ENCODE results near the gene NFATC2. TPM values are rescaled to one million over a fixed set of nuclear protein-coding genes. Genes with fewer than 3 reads are reported as not detected.
"Not testable (repeated sequence)": the region's sequence is repeated elsewhere in the genome, so short reads cannot be mapped to it uniquely, and the experiment has no call there.

NFATC2 gene
- total RNA-seq, 1 donor from 2014 or later = 4.8 TPM

DNA sequence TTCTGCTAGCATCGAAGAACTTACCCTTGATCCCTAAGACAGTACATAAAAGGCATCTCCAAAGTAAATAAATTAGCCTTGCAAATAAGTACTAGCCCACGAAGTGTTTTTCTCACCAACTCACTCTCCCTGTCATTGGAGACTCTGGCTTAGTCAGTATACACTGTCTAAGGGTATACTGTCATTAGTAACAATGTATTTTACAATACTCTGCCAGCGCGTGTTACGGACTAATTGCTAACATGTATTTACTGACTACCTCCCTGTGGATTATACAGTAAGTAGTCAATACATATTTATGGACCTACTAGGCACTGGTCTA is 72.1 kb downstream of the NFATC2 start:
- DNase-seq = no peak

DNA sequence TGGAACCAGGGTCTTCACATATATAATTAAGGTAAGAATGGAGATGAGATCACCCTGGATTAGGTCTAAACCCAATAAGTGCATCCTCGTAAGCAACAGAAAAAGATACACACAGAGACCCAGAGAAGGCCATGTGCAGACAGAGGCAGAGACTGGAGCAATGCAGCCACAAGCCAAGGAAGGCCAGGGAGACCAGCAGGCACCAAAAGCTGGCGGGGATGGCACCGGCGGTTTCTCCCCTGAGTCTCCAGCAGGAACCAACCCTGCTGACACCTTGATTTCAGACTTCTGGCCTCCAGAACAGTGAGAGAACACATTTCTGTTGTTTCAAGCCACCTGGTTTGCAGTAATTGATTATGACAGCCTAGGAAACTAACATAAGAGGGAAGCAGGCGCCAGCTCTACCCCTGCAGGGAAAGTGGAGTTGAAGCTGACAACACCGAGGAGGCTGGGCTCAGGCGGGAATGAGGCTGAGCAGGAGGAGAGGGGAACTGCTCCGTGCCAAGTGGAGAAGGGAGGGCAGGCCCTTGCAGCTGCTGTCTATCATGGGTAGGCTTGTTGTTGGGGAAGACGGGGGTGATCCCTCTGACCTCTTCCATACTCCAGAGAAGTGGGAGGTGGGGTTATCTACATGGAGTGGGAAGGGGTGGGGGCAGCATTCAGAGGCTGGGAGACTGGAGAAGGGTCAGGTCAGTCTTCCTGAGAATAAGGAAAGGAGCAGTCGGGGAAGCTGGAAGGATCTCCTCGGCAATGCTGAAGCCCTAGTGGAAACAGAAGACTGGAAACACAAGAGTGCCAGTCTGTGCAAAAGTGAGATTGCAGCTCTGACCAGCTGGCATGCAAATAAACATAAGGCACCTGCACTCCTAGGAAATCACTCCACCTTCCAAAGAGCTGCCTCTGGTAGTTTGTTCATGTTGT is 72.7 kb downstream of the NFATC2 start:
- no peak for DNase-seq

DNA sequence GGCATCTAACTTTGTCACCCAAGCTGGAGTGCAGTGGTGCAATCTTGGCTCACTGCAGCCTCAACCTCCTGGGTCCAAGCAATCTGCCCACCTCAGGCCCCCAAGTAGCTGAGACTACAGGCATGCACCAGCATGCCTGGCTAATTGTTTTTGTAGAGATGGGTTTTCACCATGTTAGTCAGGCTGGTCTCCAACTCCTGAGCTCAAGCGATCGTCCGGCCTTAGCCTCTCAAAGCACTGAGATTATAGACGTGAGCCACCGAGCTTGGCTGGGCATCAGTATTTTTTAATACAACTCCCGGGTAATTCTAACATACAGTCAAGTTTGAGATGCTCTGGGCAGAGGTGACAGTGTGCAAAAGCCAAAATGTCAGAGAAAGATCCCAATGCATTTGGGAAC is 73.5 kb downstream of the NFATC2 start:
- no peak for DNase-seq

DNA sequence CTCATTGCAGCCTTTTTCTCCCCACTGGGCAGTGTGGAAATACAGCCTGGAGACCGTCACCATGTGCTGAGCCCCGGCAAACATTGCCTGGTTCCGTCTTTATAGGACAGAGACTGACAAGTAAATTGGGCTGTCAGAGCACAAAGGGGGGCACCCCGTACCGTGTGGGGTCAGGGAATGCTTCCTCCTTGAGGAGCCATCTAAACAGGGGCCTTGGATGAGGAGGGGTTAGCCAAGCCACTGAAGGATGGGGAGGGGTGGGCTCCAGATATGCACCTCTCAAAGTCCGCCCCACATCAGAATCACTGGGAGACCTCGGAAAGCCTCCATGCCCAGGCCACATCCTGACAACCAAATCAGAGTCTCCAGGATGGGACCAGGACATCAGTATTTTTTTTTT is 73.9 kb downstream of the NFATC2 start:
- DNase-seq = no peak

DNA sequence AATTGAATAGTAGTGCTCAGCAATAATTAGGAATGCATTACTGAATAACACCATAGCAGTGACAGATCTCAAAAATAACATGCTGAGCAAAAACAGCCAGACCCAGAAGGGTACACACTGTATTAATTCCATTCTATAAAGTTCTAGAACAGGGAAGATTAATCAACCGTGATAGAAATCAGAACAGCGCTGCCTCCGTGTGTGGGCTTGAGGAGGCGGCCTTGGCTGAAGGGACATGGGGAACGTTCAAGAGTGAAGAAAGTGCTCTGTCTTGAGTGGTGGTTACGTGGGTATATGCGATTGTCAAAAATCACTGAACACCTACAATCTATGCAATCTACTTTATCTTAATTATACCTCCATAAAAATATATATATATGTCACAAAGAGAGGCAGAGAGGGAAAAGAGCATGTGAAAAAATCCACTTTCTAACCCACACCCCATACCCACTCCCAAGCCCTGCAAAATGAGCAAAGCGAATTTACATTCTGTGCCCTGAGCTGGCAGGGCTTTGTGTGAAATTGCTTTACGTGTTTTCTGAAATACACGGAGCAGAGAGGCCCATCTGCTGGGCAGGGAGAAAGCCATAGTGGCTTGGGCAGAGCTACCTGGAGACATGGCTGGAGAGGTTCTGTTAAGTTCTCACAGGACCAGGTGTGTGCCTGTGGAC is 74.4 kb downstream of the NFATC2 start:
- DNase-seq = no peak

DNA sequence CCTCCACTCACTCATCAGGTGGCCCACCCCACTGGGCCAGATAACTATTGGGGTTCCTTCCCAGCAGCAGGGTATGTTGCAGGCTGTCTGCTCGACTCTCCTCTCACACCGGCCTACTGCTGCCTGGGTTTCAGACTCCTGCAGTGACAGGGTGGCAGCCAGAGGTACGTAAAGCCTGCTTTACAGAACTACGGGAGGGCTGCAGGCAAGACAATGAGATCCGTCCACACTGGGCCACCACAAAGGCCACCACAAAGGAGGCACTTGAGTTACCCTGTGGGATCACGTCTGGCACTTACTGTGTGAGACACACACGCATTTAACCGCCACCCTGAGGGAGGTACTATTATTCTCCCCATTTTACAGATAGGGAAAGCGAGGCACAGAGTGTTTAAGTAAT is 78.5 kb downstream of the NFATC2 start:
- no peak for DNase-seq

DNA sequence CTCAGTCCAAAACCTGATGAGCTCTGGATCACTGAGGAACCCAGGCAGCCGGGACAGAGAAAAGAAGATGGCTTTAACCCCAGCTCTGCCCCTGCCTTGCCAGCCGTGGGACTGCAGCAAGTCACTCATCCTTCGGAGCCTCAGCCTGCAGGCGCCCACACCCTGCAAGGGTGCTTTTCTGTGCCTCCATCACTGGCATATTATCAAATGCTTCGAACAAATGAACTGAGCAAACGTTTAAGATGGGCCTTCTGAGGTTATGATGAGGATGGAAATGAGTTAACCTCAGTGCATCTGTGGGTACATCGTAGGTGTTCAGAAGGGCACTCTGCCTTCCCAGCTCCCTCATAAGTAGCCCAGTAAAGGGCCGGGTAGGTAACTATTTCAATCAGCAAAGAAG is 79.0 kb downstream of the NFATC2 start:
- DNase-seq = no peak

DNA sequence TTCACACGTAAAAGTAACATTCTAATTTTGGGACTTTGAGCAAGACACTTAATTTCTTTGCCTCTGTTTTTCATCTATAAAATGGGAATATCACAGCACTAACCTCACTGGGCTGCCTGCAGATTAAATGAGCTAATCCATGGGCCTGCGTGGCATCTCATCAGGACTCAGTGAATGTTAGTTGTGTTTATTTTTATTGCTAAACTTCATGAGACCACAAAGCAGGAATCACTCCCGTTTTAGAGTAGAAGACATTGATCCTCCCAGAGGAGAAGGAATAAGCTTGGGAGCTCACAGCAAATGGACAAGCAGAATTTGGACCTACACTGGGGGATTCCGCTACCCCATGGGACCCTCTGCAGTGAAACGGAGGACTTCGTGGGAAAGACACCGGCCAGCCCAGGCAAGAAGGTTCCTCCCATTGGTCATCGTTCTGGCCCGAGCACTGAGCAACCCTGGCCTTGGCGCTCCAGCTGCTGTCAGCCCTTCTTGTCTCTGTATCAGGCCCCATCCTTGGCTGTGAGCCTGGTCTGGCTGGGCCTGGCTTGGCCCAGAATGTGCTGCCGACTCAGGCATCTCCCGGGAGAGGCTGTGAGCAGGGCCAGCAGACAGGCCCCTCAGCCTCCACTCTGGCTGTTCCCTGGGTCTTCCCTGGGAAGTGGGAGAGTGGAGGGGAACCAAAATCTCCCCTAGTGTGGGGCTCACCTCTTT is 79.8 kb downstream of the NFATC2 start:
- no peak for DNase-seq

DNA sequence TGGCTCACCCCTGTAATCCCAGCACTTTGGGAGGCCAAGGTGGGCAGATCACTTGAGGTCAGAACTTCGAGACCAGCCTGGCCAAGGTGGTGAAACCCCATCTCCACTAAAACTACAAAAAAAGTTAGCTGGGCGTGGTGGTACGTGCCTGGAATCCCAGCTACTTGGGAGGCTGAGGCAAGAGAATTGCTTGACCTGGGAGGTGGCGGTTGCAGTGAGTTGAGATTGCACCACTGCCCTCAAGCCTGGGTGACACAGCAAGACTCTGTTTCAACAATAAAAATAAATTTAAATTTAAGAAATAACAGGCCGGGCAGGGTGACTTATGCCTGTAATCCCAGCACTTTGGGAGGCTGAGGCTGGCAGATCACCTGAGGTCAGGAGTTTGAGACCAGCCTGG is 80.7 kb downstream of the NFATC2 start:
- DNase-seq = not testable (repeated sequence)

DNA sequence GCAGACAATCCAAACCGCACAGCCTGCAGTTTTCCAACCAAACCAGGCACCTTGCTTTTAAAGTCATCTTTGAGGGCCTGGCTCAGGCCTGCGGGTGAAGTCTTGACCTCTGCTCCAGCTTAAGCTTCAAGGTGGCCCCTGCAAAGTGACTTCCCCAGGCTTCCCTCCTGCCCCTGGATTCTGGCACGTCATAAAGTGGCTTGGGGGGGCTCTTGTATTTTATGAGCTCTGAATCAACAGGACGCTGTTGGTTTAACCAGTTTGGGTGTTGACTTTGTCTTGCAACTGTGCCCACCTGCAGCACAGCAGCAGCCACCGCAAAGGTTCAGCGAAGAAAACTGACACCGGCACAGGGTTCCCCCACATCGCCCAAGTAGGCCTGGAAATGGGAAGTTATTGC is 81.2 kb downstream of the NFATC2 start:
- no peak for DNase-seq

DNA sequence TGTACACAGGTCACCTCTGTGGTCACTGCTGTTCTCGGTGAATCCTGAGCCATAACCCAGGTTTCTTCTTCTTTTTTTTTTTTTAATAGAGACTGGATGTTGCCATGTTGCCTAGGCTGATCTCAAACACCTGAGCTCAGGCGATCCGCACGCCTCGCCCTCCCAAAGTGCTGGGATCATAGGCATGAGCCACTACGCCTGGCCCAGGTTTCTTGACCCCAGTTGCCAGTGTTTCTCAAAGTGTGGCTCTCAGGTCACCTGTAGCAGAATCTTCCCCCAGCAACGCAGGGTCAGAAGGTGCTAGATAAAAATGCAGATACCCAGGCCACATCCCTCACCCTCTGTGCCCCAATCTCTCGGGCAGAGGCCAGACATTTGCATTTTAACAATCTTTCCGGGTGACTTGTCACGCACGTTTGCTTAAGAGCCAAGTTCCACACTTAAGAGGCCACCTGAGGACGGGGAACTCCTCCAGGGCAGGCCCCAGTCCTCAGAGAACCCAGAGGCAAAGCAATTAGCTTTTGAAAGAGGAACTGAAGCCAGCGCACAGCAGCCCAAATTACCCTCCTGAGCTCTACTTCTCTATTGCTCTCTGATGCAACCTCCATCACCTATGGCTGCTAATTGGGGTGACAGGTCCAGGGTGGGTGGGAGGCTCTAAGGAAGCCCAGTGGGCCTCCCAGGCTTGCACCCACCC is 81.8 kb downstream of the NFATC2 start:
- no peak for DNase-seq

DNA sequence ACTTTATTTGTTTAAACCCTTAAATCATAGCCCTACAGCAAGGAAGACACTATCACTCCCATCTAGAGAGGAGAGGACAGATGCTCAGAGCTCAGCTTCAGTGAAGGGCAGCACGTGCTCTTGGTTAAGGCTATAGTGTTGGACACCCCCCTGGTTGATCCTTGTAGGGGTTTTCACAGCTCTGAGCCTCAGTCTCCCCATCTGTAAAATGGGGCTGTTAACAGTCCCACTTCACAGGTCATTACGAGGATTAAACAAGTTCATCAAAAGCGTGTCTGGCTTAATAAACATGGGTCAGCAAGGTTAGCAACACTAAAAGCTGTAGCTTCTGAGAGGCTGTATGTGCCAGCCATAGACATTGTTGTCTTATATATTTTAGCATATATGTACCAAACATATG is 82.4 kb downstream of the NFATC2 start:
- DNase-seq = no peak

DNA sequence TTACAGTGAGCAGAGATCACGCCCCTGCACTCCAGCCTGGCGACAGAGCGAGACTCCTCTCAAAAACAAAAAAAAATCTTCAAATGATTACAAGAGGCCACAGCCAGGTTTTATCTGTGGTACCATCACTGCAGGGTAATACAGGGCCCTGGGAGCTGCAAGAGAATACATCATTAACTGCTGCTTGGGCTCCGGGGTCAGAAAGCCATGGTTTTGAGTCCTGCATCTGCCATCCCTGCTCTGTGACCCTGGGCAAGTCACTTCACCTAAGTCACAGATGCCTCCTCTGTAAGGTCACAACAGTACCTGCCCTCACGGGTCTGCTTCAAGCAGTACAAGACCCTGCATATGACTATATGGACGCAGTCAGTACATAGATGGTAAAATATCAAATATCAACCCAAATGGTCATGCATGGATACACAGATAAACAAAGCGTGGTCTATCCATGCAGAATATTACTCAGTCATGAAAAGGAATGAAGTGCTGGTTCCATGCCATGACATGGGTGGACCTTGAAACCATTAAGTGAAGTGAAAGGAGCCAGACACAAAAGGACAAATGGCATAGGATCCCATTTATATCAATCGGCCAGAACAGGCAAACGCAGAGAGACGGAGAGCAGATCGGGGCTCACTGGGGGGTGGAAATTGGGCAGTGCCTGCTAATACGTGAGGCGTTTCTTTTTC is 83.6 kb downstream of the NFATC2 start:
- no peak for DNase-seq

DNA sequence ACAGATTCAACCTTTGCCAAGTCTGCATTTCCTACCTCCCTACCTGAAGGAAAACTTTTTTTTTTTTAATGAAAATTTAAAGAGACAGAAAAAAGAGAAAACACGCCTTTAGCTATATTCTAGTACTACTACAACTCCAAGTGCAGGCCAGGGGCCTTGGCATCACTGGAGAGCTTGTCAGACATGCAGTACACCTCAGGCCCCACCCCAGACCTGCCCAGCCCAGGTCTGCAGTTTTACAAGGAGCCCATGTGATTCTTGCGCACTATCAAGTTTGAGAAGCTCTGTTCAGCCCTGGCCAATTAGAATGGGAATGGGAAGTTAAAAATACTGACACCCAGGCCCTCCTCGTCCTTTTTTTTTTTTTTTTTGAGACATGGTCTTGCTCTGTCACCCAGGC is 85.0 kb downstream of the NFATC2 start:
- no peak for DNase-seq

DNA sequence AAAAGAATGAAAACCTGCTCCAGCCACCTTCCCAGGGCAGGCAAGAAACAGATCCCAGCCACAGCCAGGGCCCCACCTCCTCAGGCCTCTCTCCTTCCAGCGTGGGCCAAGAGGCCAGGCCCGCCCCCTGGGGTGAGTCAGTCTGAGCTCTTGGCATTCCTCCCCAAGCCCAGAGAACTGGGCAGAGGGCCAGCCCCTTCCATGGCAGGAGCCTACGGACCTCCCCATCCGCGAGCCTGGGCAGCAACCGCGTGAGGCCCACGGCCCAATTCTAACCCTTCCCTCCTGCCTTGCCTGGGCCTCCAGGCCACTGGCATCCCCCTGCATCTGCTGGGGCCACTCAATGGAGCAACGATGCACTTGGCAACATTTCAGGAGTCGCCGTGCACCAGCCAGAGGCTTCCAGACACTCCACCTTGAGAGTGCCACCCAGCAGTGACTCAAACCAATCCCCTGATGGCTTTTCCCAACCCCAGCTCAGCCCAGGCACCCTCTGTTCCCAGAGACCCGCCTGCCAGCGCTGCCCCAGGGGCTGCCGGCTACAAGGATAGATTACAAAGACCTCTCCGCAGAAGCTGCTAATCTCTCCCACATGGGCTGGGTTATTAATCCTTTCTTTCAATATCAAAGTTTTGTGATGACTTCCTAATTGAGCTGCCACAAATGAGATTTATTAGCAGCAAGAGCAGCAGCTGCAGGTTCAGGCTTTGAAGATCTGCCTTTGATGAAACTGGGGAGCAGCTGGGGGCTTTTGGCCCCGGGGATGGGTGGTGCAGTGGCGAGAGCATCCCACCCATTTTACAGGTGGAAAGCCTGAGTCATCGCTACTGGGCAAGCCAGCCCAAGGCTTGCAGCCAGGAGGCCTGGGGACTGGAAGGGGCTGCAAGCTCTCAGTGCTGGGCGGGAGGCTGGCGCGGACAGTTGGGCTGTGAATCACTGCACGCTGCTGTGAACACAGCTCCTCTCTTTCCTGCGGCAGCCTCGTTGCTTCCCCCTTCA is 85.7 kb downstream of the NFATC2 start:
- peak; percentile 98 for DNase-seq

DNA sequence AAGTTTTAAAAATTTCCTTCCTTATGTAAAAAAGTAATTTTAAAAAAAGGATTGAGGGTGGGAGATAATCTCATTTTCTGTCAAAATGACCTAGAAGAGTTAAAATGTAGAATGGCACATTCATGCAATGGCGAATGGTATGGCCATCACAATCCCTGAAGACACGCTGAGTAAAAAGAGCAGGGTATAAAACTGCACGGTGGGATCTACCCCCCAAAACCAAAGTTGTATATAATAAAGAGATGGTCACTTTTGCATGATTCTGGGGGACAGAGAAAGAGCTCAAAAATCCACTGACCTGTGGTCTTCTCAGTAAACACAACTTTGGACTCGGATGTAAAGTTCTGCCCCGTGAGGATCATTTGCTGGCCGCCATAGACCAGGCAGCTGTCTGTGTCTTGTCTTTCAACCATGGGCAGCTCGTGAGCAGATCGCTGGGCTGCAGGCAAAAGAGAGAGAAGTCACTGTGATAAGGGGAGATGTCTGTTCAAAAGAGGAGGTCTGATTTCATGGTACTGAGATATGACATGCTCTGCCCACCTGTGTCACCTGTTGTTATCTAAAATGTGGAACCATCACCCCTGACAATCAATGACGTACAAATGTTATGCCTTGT is 88.2 kb downstream of the NFATC2 start:
- no peak for DNase-seq

DNA sequence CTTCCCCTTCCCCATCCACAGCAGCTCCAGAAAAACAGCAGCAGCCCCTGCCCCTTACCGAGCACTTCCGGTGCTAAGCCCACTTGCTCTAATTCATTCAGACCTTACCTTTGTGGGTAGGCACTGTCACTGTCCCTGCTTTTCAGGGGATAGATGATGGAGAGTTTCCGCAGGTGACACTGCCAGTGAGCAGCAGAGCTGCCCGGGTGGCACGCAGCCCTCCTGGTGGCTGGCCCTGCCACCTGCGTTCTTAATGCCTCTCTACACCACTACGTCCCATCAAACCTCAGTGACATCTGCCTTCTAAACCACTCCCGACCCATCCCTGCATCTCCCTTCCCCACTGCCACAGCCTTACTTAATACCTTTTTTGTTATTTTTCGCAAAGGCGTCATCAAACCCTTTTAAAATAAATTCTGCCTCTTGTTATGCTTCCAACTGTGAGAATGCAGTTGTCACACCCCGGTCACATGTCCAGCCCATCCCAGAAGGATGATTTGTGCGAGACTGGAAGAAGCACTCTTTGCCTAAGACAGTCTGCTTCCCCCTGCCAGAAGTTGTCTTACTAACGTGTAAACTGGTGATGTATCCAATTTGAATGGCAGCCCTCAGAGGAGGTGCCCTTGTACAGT is 89.7 kb downstream of the NFATC2 start:
- no peak for DNase-seq

DNA sequence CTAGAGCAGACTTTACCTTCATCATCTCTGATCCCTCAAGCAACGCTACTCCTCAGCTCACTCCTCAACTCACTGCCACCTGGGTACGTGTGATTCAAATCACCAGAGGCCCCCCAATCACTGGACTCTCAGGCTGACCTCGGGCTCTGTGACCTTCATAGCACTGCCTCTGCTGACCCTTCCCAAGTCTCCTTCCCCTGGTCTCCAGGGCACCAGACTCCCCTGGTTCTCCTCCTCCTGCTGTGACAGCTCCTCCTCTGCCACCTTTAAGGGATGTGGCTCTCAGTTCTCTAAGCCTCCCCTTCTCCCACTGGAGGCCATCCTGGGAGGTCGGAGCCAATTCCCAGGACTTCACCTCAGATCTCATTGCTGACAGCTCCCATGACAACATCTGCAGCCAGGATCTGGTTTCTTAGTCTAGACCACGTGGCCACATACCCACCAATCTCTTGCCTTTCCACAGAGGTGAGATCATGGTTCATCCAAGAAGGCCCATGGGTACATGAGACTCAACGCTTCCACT is 90.4 kb downstream of the NFATC2 start:
- DNase-seq = no peak

DNA sequence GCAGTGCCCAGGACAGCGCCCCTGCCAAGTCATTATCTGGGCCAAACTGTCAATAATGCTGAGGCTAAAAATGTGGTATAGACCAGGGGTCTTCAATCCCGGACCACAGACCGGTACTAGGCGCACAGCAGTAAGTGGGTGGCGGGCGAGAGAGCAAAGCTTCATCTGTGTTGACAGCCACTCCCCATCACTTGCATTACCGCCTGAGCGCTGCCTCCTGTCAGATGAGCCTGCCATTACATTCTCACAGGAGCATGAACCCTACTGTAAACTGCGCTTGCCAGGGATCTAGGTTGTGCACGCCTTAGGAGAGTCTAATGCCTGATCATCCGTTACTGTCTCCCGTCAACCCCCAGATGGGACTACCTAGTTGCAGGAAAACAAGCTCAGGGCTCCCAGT is 91.0 kb downstream of the NFATC2 start:
- DNase-seq = no peak

DNA sequence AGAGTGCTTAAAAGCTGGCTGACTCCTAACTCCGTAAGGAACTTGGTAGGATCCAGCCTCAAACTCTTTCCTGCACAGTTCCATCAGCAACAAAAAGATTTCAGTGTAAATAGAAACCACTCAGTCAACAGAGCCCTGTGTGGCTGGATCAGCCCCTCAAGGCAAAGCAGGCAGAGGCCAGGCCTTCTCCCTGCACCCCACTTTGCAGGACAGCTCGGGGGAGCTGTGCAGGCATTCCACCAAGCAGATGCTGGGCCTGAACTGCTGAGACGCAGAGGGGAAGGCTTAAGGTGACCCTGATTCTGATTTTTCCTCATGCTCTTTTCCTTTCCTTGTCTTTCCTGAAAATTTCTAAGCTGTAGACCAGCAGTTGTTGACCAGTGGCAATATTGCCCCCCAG is 91.5 kb downstream of the NFATC2 start:
- DNase-seq = no peak

All from dermis blood vessel endothelial cell (primary cell).